MM.1S (cell line): Measurements from ENCODE around the gene LRMDA.
"Not testable (repeated sequence)": the region's sequence is repeated elsewhere in the genome, so short reads cannot be mapped to it uniquely, and the experiment has no call there.

Experiments
- DNase-seq: peaks from one replicate; pipeline ENCODE4 v3.0.0-alpha.2; 2015
- H2AFZ ChIP-seq: fragments of 300-600 bp; sonication (generic); 2 replicates; pipeline ENCODE4 v1.6.0; 2016; ENCODE audit warnings: antibody characterized with exemption, low read length
- H3F3A ChIP-seq: fragments of 300-600 bp; sonication (generic); 2 replicates; pipeline ENCODE4 v1.6.1; 2016; ENCODE audit warnings: mild to moderate bottlenecking, antibody characterized with exemption, low read length, moderate library complexity, mixed read lengths; ENCODE audit not compliant: insufficient read depth
- H3K27ac ChIP-seq: fragments of 300-600 bp; sonication (generic); 2 replicates; pipeline ENCODE4 v1.5.1; 2016; ENCODE audit warnings: mild to moderate bottlenecking, low read length
- H3K27me3 ChIP-seq: fragments of 300-600 bp; sonication (generic); replicated peaks from 2 replicates; pipeline ENCODE4 v1.6.0; 2016; ENCODE audit warnings: low read length; ENCODE audit not compliant: insufficient read depth
- H3K36me3 ChIP-seq: fragments of 300-600 bp; sonication (generic); replicated peaks from 2 replicates; pipeline ENCODE4 v1.6.1; 2016; ENCODE audit warnings: mild to moderate bottlenecking, low read length, mixed read lengths; ENCODE audit not compliant: insufficient read depth
- H3K4me1 ChIP-seq: fragments of 300-600 bp; sonication (generic); 2 replicates; pipeline ENCODE4 v1.6.1; 2016; ENCODE audit warnings: low read length, mixed read lengths
- H3K4me2 ChIP-seq: fragments of 300-600 bp; sonication (generic); 2 replicates; pipeline ENCODE4 v1.6.0; 2016; ENCODE audit warnings: low read depth, low read length
- H3K4me3 ChIP-seq: fragments of 300-600 bp; sonication (generic); 2 replicates; pipeline ENCODE4 v1.5.1; 2016; ENCODE audit warnings: low read length, mixed read lengths
- H3K79me2 ChIP-seq: fragments of 300-600 bp; sonication (generic); 2 replicates; pipeline ENCODE4 v1.6.1; 2016; ENCODE audit warnings: mixed run types, low read length, mixed read lengths
- H3K9ac ChIP-seq: fragments of 300-600 bp; sonication (generic); 2 replicates; pipeline ENCODE4 v1.6.1; 2016; ENCODE audit warnings: low read length, mixed read lengths
- H3K9me2 ChIP-seq: fragments of 300-600 bp; sonication (generic); replicated peaks from 2 replicates; pipeline ENCODE4 v1.6.1; 2016; ENCODE audit warnings: mild to moderate bottlenecking, low read length, mixed read lengths; ENCODE audit not compliant: insufficient read depth
- H3K9me3 ChIP-seq: fragments of 300-600 bp; sonication (generic); replicated peaks from 2 replicates; pipeline ENCODE4 v1.6.1; 2016; ENCODE audit warnings: mild to moderate bottlenecking, low read length, mixed read lengths; ENCODE audit not compliant: insufficient read depth
- H4K20me1 ChIP-seq: fragments of 300-600 bp; sonication (generic); 2 replicates; pipeline ENCODE4 v1.6.1; 2016; ENCODE audit warnings: mild to moderate bottlenecking, low read length, moderate library complexity, mixed read lengths; ENCODE audit not compliant: insufficient read depth
- CTCF ChIP-seq: fragments of 300-600 bp; sonication (generic); IDR thresholded peaks from 2 replicates; pipeline ENCODE4 v1.5.1; 2016; ENCODE audit warnings: antibody characterized with exemption, low read length, mixed read lengths
- EZH2 ChIP-seq: fragments of 300-600 bp; sonication (generic); optimal IDR thresholded peaks from 2 replicates; pipeline ENCODE3; 2017; ENCODE audit warnings: low read depth, mild to moderate bottlenecking, antibody characterized with exemption, low read length, mixed read lengths
- EZH2phosphoT487 ChIP-seq: fragments of 300-600 bp; sonication (generic); IDR thresholded peaks from 2 replicates; pipeline ENCODE4 v1.6.1; 2018; ENCODE audit warnings: antibody characterized with exemption, low read length

The LRMDA gene

DNA sequence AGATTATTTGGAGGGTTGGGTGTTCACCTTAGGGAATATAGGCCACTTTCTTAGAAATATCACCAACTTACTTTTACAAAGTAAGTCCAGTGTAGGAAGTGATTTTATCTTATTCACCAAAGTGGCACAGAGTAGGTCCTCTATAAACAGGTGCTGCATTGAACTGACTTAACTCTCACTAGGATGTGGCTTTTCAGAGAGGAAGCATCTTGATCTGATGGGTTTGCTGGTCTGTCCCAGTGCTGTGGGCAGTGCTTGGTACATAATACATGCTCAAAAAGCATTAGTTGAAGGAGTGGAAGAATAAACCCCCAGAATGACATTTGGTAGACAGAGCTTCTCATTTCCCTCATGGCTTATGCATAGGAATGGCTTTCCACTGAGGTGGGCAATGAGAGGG lies 334.7 kb downstream of the LRMDA start:
- H3K79me2 ChIP-seq = no peaks in the 10 kb centered on the region
- no peak overlapping the region for H3K4me3 ChIP-seq
- H2AFZ ChIP-seq = no peak overlapping the region
- H3K9me3 ChIP-seq = no peaks in the 10 kb centered on the region
- H4K20me1 ChIP-seq = no peaks in the 10 kb centered on the region
- no peaks in the 10 kb centered on the region for H3K27me3 ChIP-seq
- no peak for DNase-seq
- H3F3A ChIP-seq = no peaks in the 10 kb centered on the region; the same call in 1 of the 2 replicates
- no peak overlapping the region for H3K9ac ChIP-seq
- H3K36me3 ChIP-seq = no peaks in the 10 kb centered on the region
- TF ChIP-seq CTCF (no peak), EZH2 (no peak), EZH2phosphoT487 (no peak)
- H3K4me1 ChIP-seq = peaks cover 12% of the 10 kb centered on the region; the same call in 1 of the 2 replicates
- H3K27ac ChIP-seq = no peak overlapping the region
- H3K9me2 ChIP-seq = no peaks in the 10 kb centered on the region
- no peak overlapping the region for H3K4me2 ChIP-seq

DNA sequence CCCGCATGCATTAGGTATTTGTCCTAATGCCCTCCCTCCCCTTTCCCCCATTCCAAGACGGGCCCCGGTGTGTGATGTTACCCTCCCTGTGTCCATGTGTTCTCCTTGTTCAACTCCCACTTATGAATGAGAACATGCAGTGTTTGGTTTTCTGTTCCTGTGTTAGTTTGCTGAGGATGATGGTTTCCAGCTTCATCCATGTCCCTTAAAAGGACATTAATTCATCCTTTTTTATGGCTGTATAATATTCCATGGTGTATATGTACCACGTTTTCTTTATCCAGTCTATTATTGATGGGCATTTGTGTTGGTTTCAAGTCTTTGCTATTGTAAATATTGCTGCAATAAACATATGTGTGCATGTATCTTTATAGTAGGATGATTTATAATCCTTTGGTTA lies 335.3 kb downstream of the LRMDA start:
- H3K4me3 ChIP-seq, DNase-seq, H3K27ac ChIP-seq, H4K20me1 ChIP-seq, H3K4me2 ChIP-seq, H3K79me2 ChIP-seq, H3K9ac ChIP-seq, H3K36me3 ChIP-seq, H3F3A ChIP-seq, H3K9me2 ChIP-seq, H3K27me3 ChIP-seq, H3K9me3 ChIP-seq, H2AFZ ChIP-seq: not testable (repeated sequence)
- H3K4me1 ChIP-seq = peaks cover 19% of the 10 kb centered on the region

DNA sequence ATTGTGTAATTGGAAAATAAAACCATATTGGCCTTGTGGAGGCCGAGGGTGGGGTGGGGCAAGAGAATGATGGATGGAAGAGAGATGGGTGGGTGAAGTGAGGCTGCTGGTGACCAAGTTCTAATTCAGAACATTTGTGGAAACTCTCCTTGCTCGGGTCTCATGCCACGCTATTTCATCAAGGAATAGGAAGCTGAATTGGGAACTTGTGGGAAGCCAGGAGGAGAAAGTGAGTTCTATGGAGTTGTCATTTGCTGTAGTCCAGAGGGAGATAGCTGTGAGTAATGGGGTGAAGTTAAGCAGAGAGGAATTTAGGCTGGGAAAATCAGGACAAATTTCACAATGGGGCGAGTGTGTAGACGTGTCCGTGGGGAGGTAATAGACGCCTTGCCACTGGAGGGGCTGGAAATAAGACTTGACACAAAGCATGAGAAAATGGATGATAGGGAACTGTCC lies 339.2 kb downstream of the LRMDA start:
- Histone ChIP-seq H3K4me2 (no peak overlapping the region), H3F3A (peaks cover 5% of the 10 kb centered on the region; the same call in 1 of the 2 replicates), H3K79me2 (no peaks in the 10 kb centered on the region), H3K27ac (no peak overlapping the region), H3K9ac (no peak overlapping the region), H3K36me3 (no peaks in the 10 kb centered on the region), H3K4me1 (peaks cover 9% of the 10 kb centered on the region), H3K4me3 (no peak overlapping the region), H2AFZ (no peak overlapping the region), H4K20me1 (no peaks in the 10 kb centered on the region), H3K9me2 (no peaks in the 10 kb centered on the region), H3K27me3 (no peaks in the 10 kb centered on the region), H3K9me3 (no peaks in the 10 kb centered on the region)
- no peak for DNase-seq
- TF ChIP-seq EZH2phosphoT487 (no peak), CTCF (no peak)

DNA sequence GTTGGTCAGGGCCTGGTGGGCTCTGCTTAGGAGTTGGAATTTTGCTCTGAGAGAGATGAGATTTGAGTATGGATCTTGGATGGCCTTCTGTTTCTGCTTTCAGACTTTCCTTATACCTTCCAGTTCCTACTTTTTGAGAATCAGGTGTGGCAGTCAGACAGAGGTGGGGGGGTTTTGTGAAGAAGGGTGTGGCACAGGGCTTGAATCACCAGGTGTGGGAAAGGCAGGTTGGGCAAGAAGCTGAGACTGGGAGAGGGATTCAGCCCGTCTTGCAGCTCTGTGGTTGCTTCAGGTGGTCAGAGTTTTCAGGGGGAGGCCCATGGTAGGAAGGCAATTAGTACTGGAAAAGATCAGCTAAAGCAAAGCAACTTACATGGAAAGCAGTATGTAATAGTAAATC lies 340.2 kb downstream of the LRMDA start:
- Histone ChIP-seq H3K4me2 (peak overlapping the region; percentile 57), H3K4me3 (no peak overlapping the region; the same call in 1 of the 2 replicates), H2AFZ (no peak overlapping the region), H3F3A (peaks cover 5% of the 10 kb centered on the region; the same call in 1 of the 2 replicates), H3K27ac (peak overlapping the region; percentile 2; the same call in 1 of the 2 replicates), H3K9me2 (no peaks in the 10 kb centered on the region), H4K20me1 (no peaks in the 10 kb centered on the region), H3K79me2 (no peaks in the 10 kb centered on the region), H3K9me3 (no peaks in the 10 kb centered on the region), H3K9ac (no peak overlapping the region), H3K27me3 (no peaks in the 10 kb centered on the region), H3K4me1 (peaks cover 9% of the 10 kb centered on the region), H3K36me3 (no peaks in the 10 kb centered on the region)
- no peak for TF ChIP-seq CTCF
- TF ChIP-seq EZH2phosphoT487 = no peak
- TF ChIP-seq EZH2 = no peak
- DNase-seq = no peak
